HG03139 (cell line): Measurements from ENCODE around the gene TPH2.

Source experiments
- ATAC-seq: cut with Tn5 transposase; IDR thresholded peaks from one replicate; pipeline ENCODE4 v1.9.1; 2021; ENCODE audit not compliant: unreplicated experiment

The TPH2 gene

GRCh38 chr12:71958457-71958856, 19.8 kb downstream of the TPH2 start:
- ATAC-seq = no peak

- ATAC-seq = no peak
Observed at GRCh38 chr12:71958993-71959578, 20.4 kb downstream of the TPH2 start.

GRCh38 chr12:71967211-71967610, 28.6 kb downstream of the TPH2 start:
- no peak for ATAC-seq

GRCh38 chr12:71969330-71969729, 30.7 kb downstream of the TPH2 start:
- ATAC-seq = no peak

GRCh38 chr12:71970031-71970430, 31.4 kb downstream of the TPH2 start:
- ATAC-seq = no peak

GRCh38 chr12:71972441-71973074, 33.9 kb downstream of the TPH2 start:
- no peak for ATAC-seq

- ATAC-seq = no peak
Observed at GRCh38 chr12:71973687-71974086, 35.0 kb downstream of the TPH2 start.

- no peak for ATAC-seq
Observed at GRCh38 chr12:71980538-71980937, 41.9 kb downstream of the TPH2 start.

DNA sequence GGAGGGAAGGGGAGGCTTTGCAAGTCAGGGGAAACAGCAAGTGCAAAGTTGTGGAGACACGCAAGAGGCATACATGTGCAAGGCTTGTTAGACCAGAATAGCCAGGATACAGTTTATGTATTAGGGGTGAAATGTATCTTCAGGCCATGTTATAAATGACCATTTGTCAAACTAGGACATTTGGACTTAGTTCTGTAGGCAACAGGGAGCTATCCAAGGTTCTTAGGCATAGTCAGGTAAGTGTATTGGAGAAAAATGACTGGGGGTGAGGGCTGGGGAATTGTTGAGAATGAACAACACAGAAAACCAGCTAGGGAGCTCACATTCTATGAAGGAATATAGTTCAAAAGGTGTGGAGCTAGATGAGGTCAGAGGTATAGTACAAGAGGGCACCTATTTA, 42.5 kb downstream of the TPH2 start:
- ATAC-seq = no peak

DNA sequence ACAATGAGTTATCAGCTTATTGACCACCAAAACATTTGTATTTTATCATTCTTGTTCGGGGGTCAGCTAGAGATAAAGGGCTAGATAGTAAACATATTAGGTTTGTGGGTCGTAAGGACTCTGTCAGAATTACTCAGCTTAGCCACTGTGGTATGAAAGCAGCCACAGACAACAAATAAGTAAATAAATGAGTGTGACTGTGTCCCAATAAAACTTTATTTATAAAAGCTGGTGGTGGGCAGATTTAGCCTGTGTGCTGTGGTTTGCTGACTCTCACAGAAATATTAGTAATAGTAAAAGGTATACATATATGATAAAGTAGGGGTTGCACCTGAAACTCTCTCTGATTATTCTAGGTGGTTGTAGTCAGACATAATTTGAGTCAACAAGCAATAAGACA, 56.1 kb downstream of the TPH2 start:
- no peak for ATAC-seq

DNA sequence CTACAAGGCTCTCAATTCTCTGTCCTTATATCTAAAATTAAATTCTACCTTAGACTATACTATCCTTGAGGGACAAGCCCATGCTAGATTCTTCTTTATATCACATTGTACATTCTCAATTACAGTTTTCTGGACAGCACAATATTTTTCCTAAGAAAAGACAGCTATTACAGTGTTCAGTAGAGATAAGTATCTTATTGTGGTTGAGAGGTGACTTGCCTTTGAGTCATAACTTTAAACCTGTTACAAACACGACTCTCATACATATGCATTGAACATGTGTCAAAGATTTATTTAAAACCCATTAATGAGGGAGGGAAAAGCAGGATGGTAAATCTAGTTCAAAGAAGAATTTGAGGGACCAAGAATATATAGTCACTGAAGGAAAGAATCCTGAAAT, 61.1 kb downstream of the TPH2 start:
- ATAC-seq = no peak

GRCh38 chr12:72000969-72001648, 62.5 kb downstream of the TPH2 start:
- ATAC-seq = no peak

DNA sequence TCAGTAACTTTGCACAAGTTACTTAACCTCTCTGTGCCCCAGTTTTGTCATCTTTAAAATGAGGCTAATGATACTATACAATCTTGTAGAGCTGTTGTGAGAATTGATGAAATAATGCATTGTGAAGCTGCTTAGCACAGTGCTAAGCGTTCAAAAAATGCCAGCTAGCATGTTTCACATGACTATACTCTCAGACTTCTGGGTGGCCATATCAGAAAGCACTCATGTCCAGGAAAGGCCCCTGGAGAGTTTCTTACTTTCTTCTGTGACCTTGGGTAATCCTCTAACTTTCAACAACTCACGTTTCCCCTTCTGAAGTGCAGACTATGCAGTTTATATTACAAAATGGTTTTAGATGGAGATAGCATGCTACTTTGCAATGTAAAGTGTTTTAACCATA, 68.1 kb downstream of the TPH2 start:
- ATAC-seq = no peak

DNA sequence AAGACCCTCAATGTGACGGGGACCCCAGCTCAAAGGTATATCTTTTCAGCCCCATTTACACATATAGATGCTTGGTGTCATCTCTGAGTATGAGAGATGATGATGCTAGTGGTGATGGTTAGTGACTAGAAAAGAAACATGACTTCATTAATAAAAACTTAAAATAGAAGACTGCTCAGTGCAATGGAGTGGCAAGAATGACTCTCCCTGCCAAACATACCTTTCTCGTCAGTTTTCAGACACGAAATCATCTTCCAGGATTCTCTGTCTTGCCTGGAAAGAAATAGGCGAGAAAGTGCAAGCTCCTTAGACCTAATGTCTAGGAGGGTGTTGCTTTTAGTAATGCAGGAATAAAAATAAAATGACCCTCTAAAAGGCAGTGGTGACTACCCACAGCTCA, 71.7 kb downstream of the TPH2 start:
- ATAC-seq = no peak

DNA sequence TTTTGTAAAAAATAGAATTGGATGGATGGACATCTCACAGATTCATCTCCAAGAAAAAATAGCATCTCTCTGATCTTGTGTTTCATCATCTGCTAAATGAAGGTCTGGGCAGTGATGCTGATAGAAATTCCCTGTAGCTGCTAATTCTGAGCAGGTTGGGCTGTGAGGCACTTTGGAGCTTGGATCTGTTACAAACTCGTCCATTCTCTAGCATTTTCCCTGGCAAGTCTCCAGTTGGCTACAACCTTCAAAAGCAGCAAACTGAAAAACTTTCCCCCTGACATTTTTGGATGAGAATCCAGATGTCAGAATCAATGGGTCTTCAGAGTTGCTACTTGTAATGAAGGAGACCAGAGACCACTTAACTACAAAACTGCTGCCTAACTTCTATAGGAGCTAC, 72.7 kb downstream of the TPH2 start:
- ATAC-seq = no peak

DNA sequence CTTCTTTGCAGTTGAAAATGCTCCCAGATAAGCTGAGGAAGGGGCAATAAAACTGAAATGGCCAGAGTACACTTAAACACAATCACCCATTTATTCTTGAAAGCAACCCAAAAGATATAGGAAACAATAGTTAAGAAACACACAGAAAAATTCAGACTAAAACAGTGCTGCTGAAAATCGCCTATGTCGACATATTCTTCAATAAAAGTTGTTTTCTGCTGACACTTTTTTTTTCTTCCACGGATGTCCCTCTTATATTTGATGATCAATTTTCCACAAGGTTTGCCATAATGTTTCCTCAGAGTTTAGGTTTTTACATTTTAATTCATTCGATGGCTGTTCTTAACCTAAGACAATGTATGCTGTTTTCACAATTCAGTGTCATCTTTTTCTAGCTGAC, 74.2 kb downstream of the TPH2 start:
- no peak for ATAC-seq

- no peak for ATAC-seq
Observed at GRCh38 chr12:72015895-72016294, 77.2 kb downstream of the TPH2 start.

DNA sequence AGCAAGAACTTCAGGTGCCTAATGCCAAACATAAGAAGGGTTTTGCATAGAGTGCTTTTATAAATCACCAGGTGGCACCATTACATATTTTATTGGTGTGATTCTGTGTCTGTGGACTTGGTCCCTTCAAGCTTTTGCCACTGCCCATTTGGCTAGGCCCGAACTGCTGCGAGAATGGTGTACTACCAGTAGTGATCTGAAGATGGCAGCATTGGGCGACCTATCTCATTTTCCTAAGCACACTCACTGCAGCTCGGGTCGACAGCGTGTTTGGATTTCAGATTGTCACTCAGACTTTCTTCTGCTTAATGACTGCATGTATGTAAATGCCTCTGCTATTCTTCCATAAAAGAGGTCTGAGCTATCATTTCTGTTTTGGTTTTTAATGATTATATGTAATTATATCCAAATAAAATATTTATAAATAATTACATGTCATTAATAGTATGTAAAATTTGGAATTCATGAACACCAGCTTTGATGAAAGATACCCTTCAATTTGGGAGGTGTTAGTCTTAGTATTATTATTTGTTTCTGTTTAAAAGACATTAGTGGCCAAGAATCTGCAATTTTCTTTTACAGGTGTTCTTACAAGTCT, 78.5 kb downstream of the TPH2 start:
- ATAC-seq = peak; percentile 98

DNA sequence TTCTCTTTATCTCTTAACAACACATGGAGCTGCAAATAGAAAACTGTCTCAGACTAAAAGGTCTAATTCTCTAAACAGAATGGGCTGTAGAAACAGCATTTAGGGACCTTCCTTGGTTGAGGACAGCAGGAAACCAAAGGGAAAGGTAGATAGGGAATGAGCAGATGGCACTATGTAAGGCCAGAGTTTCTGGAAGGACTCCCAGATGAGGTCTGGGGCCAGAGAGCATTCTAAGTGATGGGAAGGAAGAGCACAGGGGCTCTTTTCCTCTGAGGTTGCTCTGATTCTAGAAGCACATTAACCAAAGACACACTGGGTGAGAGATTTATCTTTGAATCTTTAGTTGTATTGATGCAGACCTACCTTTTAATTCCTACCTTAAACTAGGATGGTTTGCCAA, 79.4 kb downstream of the TPH2 start:
- no peak for ATAC-seq

- ATAC-seq = no peak
Observed at GRCh38 chr12:72024613-72025012, 86.0 kb downstream of the TPH2 start.

DNA sequence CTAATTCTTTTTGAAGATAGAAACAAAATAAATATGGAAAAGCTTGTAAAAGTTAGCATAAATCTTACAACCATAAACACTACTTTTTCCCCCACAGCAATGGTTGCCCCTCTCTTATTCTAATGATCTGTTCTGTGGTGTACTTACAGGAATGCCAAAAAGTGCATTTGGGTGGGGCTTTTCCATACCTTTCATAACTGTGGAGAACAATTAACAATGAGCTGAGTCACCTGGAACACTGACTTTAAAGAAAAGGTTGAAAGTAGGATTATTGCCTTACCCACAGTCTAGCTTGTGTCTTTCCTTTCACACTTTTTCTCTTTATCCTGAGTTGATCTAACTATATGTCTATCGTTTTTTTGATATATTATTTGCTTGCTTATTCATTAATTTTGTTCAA, 86.9 kb downstream of the TPH2 start:
- no peak for ATAC-seq

DNA sequence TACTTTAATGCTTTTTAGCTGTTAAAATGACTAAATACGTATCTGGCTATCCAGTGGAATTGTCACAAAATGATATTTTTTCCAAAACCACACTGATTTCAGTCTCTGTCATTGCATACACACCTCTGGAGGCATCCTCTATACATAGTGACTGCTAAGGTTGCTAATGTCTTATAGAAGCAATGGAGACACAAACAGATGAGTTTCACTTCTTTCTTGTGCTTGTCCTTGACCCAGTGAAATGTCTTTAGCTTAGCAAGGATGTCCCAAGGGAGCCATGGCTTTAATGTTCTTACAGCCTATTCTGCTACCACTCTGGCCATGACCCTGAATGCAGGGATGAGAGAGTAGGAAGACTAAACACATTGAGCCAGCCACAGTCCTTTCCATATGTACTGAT, 90.3 kb downstream of the TPH2 start:
- no peak for ATAC-seq
